Stimulated activated CD4-positive, alpha-beta T cell treated with anti-CD3 and anti-CD28 coated beads, Interleukin-1b, Interleukin-23, amount 100 ng/mL, for 48 hours (primary cell): ENCODE results near the gene CASP8.
"Not testable (repeated sequence)": the region's sequence is repeated elsewhere in the genome, so short reads cannot be mapped to it uniquely, and the experiment has no call there.

ENCODE experiments used
- DNase-seq: peaks from one replicate; pipeline ENCODE4 v3.0.0-alpha.2; 2020

CASP8 gene

GRCh38 chr2:201260302-201260800 is at the start of gene CASP8:
Gene CASP8 (plus strand): TSS chr2:201260536. CDS start chr2:201266487, 5,951 bp downstream.
- DNase-seq = peak; percentile 69

- DNase-seq = no peak
These were observed 44.4 kb upstream of the CASP8 start for GRCh38 chr2:201215963-201216362.

- no peak for DNase-seq
These were observed 43.4 kb upstream of the CASP8 start for GRCh38 chr2:201216918-201217317.

GRCh38 chr2:201218780-201219179 is 41.6 kb upstream of the CASP8 start:
- no peak for DNase-seq

- no peak for DNase-seq
These were observed 40.8 kb upstream of the CASP8 start for GRCh38 chr2:201219328-201220096.

GRCh38 chr2:201220102-201220570 is 40.2 kb upstream of the CASP8 start:
- no peak for DNase-seq

GRCh38 chr2:201223089-201224073 is 37.0 kb upstream of the CASP8 start:
- no peak for DNase-seq

GRCh38 chr2:201228271-201228911 is 31.9 kb upstream of the CASP8 start:
- no peak for DNase-seq

- no peak for DNase-seq
These were observed 31.4 kb upstream of the CASP8 start for GRCh38 chr2:201228912-201229290.

GRCh38 chr2:201231781-201232466 is 28.4 kb upstream of the CASP8 start:
- DNase-seq = peak; percentile 92

- no peak for DNase-seq
These were observed 27.9 kb upstream of the CASP8 start for GRCh38 chr2:201232467-201232815.

GRCh38 chr2:201233192-201233811 is 27.0 kb upstream of the CASP8 start:
- peak; percentile 90 for DNase-seq

GRCh38 chr2:201233812-201234662 is 26.3 kb upstream of the CASP8 start:
- DNase-seq = peak; percentile 25

- no peak for DNase-seq
These were observed 25.6 kb upstream of the CASP8 start for GRCh38 chr2:201234663-201235135.

GRCh38 chr2:201235860-201236811 is 24.2 kb upstream of the CASP8 start:
- DNase-seq = peak; percentile 33

- DNase-seq = no peak
These were observed 22.7 kb upstream of the CASP8 start for GRCh38 chr2:201237486-201238123.

- DNase-seq = not testable (repeated sequence)
These were observed 21.0 kb upstream of the CASP8 start for GRCh38 chr2:201239167-201239935.
